GM19023 (cell line): ENCODE measurements around the gene CCNI.
"Not testable (repeated sequence)": the region's sequence is repeated elsewhere in the genome, so short reads cannot be mapped to it uniquely, and the experiment has no call there.

Experiments used
- ATAC-seq: cut with Tn5 transposase; IDR thresholded peaks from one replicate; pipeline ENCODE4 v1.9.1; 2021; ENCODE audit warnings: mild to moderate bottlenecking, moderate library complexity; ENCODE audit not compliant: unreplicated experiment

Gene CCNI

DNA sequence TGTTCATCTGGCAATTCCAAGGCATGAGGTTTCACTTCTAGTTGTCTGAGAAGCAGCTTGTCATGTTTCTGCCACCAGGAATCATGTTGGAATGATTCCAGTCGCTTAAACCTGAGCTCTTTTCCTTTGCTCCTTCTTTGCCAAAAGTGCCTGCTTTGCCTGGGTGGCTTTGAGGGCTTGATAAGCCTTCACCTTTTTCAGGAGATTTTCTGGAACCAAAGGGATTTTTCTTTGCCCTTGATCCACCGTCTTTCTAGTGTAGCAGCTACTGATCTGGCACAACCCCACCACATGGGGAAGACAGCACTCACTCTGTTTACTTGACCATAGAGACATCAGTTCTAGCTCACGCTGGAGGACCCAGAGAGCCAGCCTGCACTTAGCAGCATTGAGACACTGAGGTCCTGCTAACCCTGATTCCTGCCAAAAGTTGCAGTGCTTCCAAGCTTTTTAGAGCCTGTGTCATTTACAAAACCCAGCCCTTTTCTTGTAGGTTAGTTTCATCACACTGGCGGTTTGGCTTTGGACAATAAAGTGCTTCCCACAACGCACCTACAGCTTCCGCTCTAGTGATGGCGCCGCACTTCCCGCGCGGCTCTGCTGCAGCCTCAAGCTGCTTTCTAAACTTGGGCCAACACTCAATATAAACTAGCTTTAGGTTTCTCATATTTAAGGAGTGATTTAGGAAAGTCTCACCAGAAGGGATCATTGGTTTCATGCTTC, 7.3 kb upstream of the CCNI start:
- ATAC-seq = no peak

DNA sequence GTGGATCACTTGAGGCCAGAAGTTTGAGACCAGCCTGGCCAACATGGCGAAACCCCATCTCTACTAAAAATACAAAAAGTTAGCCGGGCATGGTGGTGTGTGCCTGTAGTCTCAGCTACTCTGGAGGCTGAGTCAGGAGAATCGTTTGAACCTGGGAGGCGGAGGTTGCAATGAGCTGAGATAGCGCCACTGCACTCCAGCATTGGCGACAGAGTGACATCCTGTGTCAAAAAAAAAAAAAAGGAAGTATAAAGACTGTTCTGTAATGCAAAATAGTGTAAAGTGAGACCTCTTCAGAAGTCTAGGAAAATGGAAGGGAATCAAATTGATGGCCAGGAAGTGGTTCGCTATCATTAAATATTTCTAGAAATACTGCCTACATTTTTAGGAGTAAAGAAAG, 5.0 kb upstream of the CCNI start:
- not testable (repeated sequence) for ATAC-seq

DNA sequence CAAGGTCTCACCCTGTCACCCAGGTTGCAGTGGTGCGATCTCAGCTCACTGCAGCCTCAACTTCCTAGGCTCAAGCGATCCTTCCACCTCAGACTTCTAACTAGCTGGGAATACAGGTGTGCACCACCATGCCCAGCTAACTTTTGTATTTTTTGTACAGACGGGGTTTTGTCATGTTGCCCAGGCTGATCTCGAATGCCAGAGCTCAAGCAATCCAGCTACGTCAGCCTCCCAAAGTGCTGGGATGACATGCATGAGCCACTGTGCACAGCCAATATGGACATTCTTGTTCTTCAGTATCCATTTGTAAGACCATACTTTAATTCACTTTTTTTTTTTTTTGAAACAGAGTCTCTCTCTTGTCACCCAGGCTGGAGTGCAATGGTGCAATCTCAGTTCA, 3.5 kb upstream of the CCNI start:
- no peak for ATAC-seq

DNA sequence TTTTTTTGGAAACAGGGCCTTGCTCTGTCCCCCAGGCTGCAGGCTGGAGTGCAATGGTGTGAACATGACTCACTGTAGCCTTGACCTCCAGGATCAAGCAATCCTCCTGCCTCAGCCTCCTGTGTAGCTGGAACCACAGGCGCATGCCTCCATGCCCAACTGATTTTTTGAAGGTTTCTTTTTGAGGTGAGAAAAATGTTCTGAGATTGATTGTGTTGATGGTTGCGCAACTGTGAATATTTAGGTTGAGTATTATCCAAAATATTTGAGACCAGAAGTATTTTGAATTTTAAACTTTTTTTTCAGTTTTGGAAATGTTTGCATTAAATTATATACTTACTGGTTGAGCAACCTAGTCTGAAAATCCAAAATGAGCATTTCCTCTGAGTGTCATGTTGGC, 2.6 kb upstream of the CCNI start:
- no peak for ATAC-seq

DNA sequence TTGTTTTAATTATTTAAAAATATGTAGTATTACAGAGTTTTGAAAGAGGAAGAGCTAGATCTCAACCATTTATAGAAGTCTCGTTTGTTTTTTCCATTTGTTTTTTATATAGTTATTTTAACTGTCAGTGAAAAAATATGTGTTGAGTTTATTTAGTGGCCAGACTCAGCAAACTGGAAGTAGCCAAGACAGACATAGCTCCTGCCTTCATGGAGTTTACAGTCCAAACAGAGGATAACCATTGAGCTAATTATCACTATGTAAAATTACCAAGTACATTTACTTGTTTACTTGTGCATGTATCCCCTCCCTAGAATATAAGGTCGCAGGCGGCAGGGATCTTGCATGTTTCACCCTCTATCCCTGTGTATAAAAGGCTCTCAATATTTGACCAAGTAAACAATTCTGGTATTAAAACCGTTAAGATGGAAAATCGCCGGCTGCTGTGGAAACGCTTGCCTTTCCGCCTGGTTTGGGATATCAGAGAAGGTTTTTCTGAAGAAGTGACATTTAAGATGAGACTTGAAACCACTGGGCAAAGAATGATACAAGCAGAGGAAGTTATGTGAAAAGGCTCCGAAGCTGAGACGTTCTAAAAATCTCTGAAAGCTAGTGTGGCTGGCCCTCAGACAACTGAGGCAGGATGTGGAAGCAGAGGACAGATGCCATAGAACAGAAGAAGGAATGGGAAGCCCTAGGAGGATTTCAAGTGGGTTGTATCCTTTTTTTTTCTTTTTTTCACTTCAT, 1.3 kb upstream of the CCNI start:
- no peak for ATAC-seq

DNA sequence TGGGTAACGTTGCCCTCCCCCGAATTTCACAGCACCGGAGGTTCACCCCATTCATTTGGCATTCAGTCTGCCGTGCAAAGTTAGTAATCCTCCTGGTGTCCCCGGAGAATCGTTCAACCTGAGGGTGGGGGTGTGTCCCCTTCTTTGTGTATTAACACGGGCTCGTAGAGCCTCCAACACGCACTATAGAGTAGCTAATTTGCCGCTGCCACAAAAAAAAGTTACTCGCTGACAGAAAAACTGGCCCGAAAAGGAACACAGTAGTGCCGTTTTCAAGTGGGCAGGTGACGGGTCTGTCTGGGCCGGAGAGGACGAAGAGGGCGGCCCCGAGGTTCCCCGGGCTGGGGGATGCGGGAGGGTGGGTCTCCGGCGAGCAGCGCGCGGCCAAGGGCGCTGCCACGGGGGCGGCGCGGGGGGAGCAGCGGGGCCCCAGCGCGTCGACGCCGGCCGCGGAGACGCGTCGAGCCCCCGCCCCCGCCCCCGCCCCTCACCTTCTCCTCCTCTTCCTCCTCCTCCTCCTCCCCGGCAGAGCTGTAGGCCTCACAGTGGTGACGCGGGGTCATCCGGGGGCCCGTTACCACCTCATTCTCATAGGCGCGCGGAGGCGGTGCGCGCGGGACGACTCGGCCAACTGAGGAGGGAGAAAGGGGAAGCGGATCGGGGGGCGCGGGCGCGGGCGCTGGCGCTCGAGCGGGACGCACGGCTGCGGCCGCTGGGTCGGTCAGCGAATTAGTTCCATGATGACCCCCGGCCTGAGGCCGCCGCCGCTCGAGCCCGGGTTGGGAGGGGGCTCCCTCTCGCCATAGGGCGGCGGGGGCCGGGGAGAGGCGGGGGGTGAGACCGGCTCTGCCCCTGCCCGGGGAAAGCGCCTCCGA, 571 bp downstream of the CCNI start:
- peak; percentile 52 for ATAC-seq

DNA sequence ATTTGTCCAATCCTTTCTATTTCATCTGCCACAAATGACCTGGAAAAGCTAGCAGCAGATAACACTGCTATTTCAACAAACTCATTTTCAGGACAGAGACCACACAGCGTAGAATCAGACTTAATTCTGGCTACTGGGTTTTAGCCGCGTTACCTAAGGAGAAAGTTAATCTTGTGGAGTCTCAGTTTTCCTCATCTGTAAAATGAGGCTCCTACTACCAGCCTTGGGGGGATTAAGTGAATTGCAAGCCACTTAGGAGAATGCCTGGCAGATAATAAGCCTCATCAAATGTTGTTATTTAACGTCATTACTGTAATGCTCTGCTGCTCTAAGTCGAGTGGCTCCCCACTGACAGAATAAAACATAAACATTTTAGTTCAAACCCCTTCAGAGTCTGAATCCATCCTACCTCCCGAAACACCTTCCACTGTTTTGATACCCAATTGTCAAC, 1.4 kb downstream of the CCNI start:
- ATAC-seq = no peak

DNA sequence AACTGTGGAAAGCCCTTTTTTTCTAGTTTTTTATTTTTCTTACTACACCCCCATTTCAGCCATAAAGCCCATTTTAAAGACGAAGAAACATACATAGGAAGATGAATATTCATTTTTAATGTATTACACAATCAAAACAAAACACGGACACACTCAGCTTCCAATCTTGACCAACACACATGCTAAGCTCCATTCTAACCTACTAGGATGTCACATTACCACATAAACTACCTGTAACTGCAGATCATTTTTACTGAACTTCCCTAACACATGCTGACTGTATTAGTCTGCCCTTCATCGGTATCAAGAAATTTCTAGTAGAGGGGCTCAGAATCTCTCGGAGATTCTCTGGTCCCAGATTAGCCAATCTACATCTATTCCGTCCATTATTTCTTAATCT, 1.8 kb downstream of the CCNI start:
- ATAC-seq = no peak

DNA sequence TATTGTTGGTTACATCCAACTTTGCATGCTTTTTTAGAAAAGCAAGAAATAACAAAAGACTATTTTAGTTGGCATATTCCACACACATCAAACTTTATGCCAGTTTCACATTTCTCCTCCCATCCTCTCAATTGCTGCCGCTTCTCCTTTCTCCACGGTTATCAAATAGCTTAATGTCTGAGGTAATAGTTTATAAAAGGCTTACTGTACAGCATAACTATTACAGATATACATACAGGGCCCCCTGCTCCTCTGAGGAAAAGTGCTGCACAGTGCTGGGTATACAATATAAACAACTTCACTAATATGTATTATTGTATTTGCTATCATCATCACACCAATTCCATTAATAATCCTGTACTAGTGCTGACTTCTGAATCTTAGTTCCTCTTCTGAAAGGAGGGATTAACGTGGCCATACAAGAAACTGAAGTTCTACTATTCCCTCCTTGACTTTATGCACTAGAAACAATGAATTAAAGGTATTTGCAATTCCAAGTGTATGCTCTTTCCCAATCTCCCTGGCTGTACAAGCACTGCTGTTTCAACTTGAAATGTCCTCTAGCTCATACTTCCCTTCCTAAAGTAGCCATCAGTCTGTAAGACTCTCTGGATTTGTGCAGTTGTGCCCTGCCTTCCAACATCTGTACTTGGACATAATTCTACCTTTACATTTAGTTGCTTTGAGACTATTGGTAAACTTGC, 2.5 kb downstream of the CCNI start:
- no peak for ATAC-seq

DNA sequence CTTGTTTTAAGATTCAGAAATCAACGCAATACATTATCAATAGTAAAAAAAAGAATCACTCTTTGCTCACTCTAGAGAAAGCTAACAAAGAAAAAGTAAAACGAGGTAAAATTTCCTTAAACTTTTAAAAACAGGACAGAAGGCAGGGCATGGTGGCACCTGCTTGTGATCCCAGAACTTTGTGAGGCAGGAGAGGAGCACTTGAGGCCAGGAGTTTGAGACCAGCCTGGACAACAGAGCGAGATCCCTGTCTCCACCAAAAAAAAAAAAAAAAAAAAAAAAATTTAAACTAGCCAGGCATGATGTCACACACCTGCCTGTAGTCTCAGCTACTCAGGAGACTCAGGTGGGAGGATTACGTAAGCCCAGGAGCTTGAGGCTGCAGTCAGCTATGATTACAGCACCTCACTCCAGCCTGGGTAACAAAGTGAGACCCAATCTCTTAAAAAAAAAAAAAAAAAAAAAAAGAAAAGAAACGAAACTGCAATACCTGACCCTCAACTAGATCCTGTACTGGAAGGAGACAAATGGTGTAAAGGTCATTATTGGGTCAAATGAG, 3.5 kb downstream of the CCNI start:
- ATAC-seq = no peak

DNA sequence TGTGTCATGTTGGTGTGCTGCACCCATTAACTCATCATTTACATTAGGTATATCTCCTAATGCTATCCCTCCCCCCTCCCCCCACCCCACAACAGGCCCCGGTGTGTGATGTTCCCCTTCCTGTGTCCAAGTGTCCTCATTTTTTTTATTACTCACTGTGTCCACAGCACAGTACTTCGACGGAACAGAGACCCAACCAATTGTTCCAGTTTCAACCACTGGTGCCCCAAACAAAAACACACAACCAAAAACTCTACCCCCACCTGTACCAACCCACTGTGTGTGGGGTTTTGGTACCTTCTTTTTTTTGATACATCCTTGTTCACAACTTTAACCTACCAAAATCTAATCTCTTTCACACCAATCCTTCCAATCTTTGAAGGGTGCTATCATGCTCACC, 6.3 kb downstream of the CCNI start:
- ATAC-seq = not testable (repeated sequence)

DNA sequence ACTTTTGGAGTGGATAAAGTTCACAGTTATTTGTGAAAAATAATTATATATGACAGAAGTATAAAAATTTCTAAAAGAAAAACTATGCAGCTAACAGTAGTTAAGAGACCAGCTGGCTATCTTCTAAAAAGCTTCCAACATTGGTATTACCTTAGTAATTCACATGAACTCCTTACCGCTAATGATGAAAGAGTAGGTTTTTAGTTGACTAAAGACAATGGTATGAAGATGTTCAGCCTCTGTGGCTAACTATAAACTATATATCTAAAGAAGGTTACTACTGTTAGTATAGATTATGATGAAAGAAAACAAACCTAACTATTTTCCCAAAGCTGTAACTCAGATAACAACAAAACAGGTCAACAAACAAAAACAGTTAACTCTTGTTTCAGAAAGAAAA, 10.4 kb downstream of the CCNI start:
- no peak for ATAC-seq

DNA sequence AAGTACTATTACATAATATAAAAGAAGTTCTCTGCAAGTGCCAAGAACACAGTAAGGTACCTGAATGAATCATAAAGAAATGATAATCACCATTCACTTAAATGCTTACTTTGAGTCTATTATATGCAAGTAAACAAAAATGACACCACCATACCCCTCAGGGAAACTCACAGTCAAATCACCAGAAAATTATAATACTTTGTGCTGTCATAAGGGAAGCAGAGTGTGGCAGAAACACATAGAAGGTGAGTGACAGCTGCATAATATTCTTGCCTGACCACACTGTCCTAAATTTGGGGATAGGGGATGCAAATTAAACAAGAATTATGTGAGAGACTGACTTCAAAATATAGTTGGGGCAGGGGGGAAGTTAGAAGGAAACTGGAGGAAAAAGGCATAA, 12.9 kb downstream of the CCNI start:
- ATAC-seq = no peak

DNA sequence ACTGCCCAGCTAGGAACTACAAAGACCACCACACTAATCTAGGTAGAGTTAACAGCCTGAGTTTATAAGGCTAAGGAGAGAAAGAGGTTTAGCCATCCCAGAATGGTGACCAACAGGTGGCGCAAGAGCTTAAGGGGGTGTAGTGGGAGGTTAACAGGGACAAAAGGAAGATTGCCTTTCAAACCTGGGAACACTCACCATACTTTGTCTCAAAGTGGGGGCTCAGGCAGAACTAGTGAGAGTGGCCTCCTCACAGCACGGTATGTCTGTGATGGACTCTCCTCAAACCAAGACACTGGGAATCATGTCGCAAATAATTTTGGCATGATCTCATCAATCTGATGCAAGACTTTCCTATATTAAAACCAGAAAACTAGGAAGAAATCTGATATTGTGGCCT, 23.4 kb downstream of the CCNI start:
- no peak for ATAC-seq

DNA sequence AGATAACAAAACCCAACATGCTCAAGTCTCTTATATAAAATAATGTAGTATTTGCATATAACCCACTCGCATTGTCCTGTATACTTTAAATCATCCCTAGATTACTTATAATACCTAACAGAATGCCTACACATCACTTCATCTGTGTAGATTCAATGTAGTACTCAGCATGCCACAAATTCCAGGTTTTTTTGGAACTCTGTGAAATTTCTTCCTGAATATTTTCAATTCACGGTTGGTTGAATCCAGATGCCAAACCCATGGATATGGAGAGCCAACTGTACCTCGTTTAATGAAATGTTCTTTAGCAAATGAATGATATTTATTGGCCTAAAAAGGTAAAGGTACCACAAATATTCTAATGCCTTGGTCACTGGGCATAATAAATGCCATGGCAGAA, 24.8 kb downstream of the CCNI start:
- no peak for ATAC-seq

DNA sequence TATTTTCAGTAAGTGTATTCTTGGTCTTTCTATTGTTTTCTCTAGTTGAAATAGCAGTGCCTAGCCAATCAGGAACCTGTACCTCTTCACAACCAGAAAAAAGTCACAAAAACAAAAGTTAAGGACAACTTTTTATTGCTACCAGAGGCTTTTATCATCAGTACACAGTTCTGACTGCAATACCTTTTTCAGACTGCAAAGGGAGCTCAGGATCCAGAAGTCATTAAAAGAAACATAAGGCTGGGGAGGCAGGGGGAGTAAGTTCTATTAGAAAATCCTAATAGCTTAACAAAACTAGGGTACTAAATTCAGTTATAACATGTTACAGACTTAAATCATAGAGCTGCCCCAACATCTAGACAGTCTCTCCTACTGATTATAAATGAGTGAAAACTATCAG, 28.8 kb downstream of the CCNI start:
- no peak for ATAC-seq

DNA sequence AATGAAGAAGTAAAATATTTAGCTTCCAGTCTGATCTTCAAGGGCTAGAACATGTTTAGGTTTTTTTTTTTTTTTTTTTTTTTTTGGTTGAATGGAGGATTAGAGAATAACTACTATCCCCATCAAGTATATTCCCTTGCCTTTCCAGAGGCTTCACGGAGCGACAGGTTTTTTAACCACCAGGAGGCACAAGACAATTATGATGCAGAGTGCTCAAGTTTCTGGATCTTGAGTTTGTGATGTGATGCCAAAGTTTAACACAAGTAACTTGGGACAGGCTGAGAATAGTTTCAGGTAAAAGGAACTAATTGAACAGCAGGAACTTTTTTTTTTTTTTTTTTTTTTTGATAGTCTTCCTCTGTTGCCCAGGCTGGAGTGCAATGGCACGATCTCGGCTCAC, 30.3 kb downstream of the CCNI start:
- ATAC-seq = no peak

DNA sequence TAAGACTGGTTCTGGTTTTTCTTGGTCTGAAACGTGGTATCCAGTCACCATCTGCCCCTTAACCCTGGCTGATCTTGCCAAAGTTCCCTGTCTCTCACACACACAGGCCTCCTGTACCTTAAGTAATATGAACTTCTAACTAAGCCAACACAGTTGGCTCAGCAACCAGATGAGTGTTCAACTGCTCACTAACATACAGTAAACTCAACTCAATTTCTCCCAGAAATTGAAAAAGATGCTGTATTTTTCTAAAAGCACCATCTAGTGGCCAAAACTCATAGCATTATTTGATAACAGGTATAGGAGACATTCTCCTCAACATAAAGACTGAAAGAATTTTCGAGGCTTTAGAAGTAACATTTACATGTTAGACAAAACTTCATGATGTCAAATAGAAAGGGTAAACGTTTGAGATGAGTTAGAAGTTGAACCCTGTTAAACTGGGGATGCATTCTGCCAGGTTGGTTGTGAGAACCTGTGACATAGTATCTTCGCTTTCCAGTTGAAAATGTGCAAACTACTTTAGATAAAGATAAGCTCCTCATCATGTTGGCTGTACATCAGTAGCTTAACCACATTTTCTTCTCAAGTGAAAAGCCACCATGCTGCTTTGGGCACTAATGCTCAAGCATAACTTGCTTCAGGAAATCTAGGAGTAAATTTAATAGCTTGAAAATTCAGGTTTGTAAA, 31.2 kb downstream of the CCNI start:
- ATAC-seq = no peak

DNA sequence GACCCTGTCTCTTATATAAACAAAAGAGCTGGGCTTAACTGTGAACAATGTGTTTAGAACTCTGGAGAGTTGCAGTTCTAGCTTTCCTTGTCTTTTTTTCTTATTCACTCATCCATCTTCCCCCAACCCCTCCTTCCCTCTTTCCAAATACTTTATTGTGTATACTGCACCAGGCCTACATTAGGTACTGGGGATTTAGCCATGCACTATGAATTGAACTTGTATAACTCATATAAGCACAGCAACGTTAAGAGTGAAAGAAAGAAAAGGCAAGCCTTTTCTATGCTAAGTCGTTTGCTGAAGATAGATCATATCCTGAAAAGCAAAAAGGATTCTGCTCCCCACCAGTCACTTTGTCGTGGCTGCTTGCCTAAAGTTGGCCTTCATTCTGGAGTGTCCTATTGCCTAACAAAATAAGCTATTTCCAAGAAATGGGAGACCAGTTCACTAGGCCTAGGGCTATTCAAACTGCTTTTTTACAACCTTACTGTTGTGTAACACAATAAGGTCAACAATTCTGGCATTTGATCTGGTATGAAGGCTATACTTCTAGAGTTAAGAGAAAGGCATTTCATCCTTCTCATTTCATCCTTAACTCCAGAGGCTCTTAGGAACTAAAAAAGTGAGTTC, 32.2 kb downstream of the CCNI start:
- ATAC-seq = no peak
